Measurements from ENCODE around the gene EPB41L4A.

Gene EPB41L4A

DNA sequence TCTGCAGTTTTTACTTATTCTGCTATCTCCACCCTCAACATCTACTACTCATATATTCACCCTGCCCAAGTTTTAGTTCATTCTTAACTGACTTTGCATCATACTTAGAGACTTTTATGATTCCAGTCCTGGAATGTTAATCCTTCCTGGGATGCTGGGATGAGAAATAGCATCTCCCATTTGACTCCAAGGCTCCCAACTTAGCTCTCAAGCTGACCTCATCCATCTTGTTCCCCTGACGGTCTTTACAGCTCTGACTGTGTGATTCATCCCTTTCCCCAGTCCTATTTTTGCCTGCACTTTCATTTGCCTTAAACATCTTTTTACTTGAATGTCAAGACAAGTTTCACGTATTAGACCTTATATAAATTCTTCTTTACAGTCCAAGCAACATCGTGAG lies 297.8 kb downstream of the EPB41L4A start:
- DNase-seq (ENCODE audit: low read depth in 1 of 2, low spot score in 1 of 2): no peak

DNA sequence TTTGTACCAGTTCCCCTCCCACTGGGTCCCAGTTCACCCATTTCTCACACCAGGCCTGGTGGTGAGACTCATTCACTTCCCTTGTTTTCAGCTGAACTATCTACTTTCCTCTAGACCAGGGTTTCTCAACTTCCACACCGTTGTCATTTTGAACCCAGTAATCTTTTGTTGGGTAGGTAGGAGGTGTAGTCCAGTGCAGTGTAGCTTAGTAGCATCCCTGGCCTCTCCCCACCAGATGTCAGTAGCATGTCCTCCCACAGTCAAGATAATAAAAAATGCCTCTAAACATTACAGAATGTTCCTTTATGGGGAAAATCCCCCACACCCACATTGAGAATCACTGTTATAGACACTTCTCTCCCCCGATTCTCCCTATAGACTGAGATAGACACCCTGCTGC lies 299.1 kb downstream of the EPB41L4A start:
- no peak for DNase-seq (ENCODE audit: low read depth in 1 of 2, low spot score in 1 of 2)

DNA sequence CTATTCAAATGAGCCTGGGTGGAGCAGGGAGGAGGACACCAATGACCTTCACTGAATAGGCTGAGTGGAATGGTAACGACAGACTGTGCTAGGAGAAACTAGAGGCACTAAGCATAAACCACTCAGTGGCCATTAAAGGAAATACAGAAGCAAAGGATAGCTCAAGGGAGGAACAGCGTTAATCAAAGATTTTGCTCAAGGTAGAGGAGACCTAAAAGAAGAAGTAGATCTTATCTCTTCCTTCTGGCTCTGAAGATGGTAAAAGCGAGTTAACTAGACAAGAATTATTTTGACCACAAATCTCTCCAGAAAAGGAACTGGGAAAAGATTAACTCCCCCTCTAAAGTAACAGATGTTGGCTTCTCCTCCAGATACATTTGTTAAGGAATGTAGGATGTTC lies 299.6 kb downstream of the EPB41L4A start:
- DNase-seq (ENCODE audit: low read depth in 1 of 2, low spot score in 1 of 2): no peak

DNA sequence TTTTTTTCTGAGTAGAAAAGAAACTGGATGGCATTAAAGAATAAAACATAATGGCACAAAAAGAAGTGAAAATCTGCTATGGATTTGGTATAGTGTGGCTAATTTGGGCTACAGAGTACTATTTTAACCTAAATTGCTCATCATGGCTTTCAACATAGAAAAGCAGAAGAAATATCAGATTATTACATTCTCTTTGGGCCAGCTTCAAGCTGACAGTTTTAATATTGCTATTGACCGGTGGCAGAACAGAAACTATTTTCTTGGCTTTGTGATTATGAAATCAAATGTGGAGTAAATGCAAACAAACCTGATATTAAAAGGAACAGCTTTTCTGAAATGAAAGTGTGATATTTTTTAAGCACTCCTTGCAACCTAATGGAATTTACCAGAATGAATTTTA lies 301.5 kb downstream of the EPB41L4A start:
- no peak for DNase-seq (ENCODE audit: low read depth in 1 of 2, low spot score in 1 of 2)

DNA sequence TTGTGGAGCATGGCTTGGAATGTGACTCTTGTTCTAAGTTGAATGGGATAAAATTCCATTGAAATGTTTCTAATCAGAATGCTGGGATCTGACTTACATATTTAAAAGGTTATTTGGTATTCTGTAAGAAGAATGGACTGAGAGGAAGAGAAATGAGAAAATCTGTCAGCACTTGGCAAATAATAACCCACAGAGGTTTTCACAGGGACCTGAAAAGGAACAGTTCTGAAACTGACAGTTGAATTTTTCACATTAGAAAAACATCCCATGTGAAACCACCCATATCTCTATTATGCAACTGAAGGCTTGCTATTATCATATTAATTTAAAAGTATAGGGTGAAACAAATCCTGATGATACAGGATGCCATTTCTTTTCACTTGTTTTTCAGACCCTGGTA lies 302.7 kb downstream of the EPB41L4A start:
- DNase-seq (ENCODE audit: low read depth in 1 of 2, low spot score in 1 of 2): no peak

DNA sequence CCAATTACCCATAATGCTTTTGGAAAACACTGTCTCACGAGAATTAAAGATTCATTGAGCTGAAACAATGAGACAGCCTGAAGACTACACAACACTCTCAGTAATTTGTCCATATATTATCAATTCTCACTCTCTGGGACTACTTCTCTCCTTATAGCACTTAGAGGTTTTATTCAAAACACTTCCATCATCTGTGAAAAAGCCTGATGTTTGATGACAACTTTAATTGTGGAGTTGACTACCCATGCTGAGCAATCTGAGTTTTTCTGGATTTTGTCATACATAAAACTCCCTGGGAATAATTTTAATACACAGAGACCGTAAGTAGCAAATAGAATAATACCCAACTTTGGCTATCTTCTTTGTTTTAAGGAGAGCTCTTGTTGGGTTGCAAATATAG lies 305.5 kb downstream of the EPB41L4A start:
- DNase-seq (ENCODE audit: low read depth in 1 of 2, low spot score in 1 of 2): no peak

All from stimulated activated CD4-positive, alpha-beta T cell treated with anti-CD3 and anti-CD28 coated beads, Interleukin-15, amount 100 ng/mL, for 1 hour (primary cell).